CD4-positive, CD25-positive, alpha-beta regulatory T cell (primary cell): Measurements from ENCODE around the gene AURKAIP1. TPM values are rescaled to one million over a fixed set of nuclear protein-coding genes. Genes with fewer than 3 reads are reported as not detected.

ENCODE experiments used
- ATAC-seq, 2 donors: fragments of 150-1000 bp; cut with Tn5 transposase; one replicate each; pipeline ENCODE4 v1.10.0; 2021; ENCODE audit warnings: low read depth in 2 of 2, moderate number of reproducible peaks in 2 of 2, moderate library complexity in 1 of 2
- DNase-seq, 3 donors: peaks; one replicate each; pipeline versions ENCODE4 v3.0.0 to v3.0.0-alpha.2; 2012 to 2022; ENCODE audit warnings: mixed read lengths in 1 of 3
- H3K27ac ChIP-seq: one replicate; pipeline ENCODE4 v1.7.0; 2013; ENCODE audit warnings: mild to moderate bottlenecking, low read length; ENCODE audit not compliant: insufficient read depth, poor library complexity, severe bottlenecking
- H3K27me3 ChIP-seq: one replicate; pipeline ENCODE4 v1.7.0; 2013; ENCODE audit warnings: low read length; ENCODE audit not compliant: control insufficient read depth, insufficient read depth
- H3K36me3 ChIP-seq: one replicate; pipeline ENCODE4 v1.7.0; 2013; ENCODE audit warnings: mild to moderate bottlenecking, low read length, moderate library complexity; ENCODE audit not compliant: control insufficient read depth, insufficient read depth
- H3K4me1 ChIP-seq: 2 replicates; pipeline ENCODE4 v1.7.0; 2013; ENCODE audit warnings: mild to moderate bottlenecking, low read length; ENCODE audit not compliant: insufficient read depth, control insufficient read depth, poor library complexity, severe bottlenecking
- H3K4me3 ChIP-seq: one replicate; pipeline ENCODE4 v1.7.0; 2013; ENCODE audit warnings: low read depth, mild to moderate bottlenecking, low read length, moderate library complexity
- H3K9me3 ChIP-seq, 2 experiments: 1 replicate in 1 of 2; 2 replicates in 1 of 2; pipeline ENCODE4 v1.7.0; 2013; ENCODE audit warnings: low read length in 2 of 2, mild to moderate bottlenecking in 1 of 2, moderate library complexity in 1 of 2; ENCODE audit not compliant: control insufficient read depth in 2 of 2
- H3K27ac Mint-ChIP-seq, 3 donors: one replicate each; pipeline ENCODE4 v1.8.0; 2020 to 2022; ENCODE audit warnings: mild to moderate bottlenecking in 3 of 3, mixed read lengths in 3 of 3, moderate library complexity in 2 of 3
- H3K27me3 Mint-ChIP-seq: one replicate; pipeline ENCODE4 v1.8.0; 2022; ENCODE audit warnings: mild to moderate bottlenecking, mixed read lengths
- H3K36me3 Mint-ChIP-seq: one replicate; pipeline ENCODE4 v1.8.0; 2020; ENCODE audit warnings: mixed read lengths
- H3K4me1 Mint-ChIP-seq, 4 donors: one replicate each; pipeline ENCODE4 v1.8.0; 2020 to 2022; ENCODE audit warnings: mixed read lengths in 4 of 4, mild to moderate bottlenecking in 1 of 4
- H3K4me3 Mint-ChIP-seq, 4 donors: one replicate each; pipeline ENCODE4 v1.8.0; 2020 to 2022; ENCODE audit warnings: mild to moderate bottlenecking in 4 of 4, mixed read lengths in 4 of 4, moderate library complexity in 3 of 4
- H3K9me3 Mint-ChIP-seq, 7 donors: one replicate each; pipeline ENCODE4 v1.8.0; 2020 to 2022; ENCODE audit warnings: mixed read lengths in 7 of 7, mild to moderate bottlenecking in 3 of 7, moderate library complexity in 2 of 7
- polyA plus RNA-seq, 4 donors: library from polyadenylated mRNA; unstranded; fragments of 300-500 nt; fragmentation: Illumina TruSeq; gene quantifications; one replicate each; pipeline ENCODE4 v1.2.3, GENCODE V29; 2021
- total RNA-seq: library from RNA; stranded (reverse); gene quantifications from one replicate; pipeline ENCODE4 v1.2.3, GENCODE V29; 2022

Gene AURKAIP1
- total and polyA plus RNA-seq, 5 donors from 2014 or later, result 76.0 to 190 (median 153) TPM

DNA sequence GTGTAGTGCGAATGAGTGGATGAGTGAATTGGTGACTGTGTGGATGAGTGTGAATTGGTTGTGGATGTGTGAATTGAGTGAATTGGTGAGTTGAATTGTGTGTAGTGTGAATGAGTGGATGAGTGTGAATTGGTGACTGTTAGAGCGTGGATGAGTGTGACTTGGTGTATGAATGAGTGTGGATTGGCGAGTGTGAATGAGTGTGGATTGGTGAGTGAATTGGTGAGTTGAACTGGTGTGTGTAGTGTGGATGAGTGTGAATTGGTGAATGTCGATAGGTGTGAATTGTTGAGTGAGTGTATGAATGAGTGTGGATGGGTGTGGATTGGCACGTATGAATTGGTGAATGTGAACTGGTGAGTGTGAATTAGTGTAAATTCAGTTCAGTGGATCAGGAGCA lies 7.7 kb downstream of the AURKAIP1 start:
- no peak overlapping the region for H3K4me3 ChIP-seq
- Mint-ChIP-seq H3K4me1 (peaks cover 0 to 16% (median 0%) of the 10 kb centered on the region in 4 donors), H3K36me3 (no peaks in the 10 kb centered on the region), H3K27me3 (no peaks in the 10 kb centered on the region), H3K27ac (no peak overlapping the region), H3K9me3 (no peaks in the 10 kb centered on the region), H3K4me3 (no peak overlapping the region)
- DNase-seq, result peak in 1 of 3 donors; percentile 26
- no peaks in the 10 kb centered on the region for H3K36me3 ChIP-seq
- peaks cover 0 to 5% of the 10 kb centered on the region in 2 experiments for H3K9me3 ChIP-seq
- H3K27me3 ChIP-seq, result no peaks in the 10 kb centered on the region
- no peak for ATAC-seq
- H3K4me1 ChIP-seq, result peaks cover 17% of the 10 kb centered on the region
- no peak overlapping the region for H3K27ac ChIP-seq

DNA sequence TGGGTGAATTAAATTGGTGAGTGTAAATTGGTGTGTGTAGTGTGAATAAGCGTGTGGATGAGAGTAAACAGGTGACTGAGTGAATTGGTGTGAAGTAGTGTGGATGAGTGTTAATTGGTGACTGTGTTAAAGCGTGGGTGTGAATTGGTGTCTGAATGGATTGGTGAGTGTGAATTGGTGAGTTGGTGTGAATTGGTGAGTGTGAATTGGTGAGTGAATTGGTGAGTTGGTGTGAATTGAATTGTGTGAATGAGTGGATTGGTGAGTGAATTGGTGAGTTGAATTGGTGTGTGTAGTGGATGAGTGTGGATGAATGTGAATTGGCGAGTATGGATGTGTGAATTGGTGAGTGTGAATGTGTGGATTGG lies 8.3 kb downstream of the AURKAIP1 start:
- no peaks in the 10 kb centered on the region for H3K36me3 Mint-ChIP-seq
- no peaks in the 10 kb centered on the region for H3K9me3 Mint-ChIP-seq
- H3K4me3 Mint-ChIP-seq, result no peak overlapping the region
- H3K27me3 ChIP-seq, result no peaks in the 10 kb centered on the region
- peaks cover 0 to 12% (median 0%) of the 10 kb centered on the region in 4 donors for H3K4me1 Mint-ChIP-seq
- no peaks in the 10 kb centered on the region for H3K36me3 ChIP-seq
- DNase-seq, result no peak
- H3K4me1 ChIP-seq, result peaks cover 11% of the 10 kb centered on the region
- no peak overlapping the region for H3K27ac Mint-ChIP-seq
- H3K9me3 ChIP-seq, result peaks cover 0 to 5% of the 10 kb centered on the region in 2 experiments
- H3K27ac ChIP-seq, result no peak overlapping the region
- H3K27me3 Mint-ChIP-seq, result peaks cover 6% of the 10 kb centered on the region
- no peak for ATAC-seq
- H3K4me3 ChIP-seq, result no peak overlapping the region

DNA sequence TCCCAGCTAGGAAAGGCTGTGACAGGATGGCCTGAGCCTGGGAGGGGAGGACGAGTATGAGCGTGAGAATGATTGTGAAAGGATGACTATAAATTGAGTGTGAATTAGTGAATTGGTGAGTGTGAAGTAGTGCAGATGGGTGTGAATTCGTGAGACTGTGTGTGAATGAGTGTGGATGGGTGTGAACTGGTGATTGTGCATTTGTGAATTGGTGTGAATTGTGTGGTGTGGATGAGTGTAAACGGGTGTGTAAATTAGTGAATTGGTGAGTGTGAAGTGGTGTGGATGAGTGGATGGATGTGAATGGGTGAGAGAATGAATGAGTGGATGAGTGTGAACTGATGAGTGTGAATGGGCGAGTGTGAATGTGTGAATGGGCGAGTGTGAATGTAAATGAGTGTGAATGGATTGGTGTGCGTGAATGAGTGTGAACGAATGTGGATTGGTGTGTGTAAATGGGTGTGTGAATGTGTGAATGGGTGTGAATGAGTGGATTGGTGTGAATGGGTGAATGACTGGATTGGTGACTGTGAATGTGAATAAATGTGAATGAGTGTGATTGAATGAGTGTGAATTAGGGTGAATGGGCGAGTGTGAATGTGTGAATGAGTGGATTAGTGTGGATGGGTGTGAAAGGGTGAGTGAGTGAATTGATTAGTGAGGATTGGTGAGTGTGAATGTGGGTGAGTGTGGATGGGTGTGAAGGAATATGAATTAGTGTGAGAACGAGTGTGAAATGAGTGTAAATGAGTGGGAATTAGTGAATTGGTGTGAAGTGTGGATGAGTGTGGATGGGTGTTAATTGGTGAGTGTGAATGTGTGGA lies 8.9 kb downstream of the AURKAIP1 start:
- Mint-ChIP-seq H3K36me3 (no peaks in the 10 kb centered on the region), H3K9me3 (no peaks in the 10 kb centered on the region), H3K27ac (no peak overlapping the region), H3K4me3 (no peak overlapping the region), H3K4me1 (peaks cover 0 to 7% (median 0%) of the 10 kb centered on the region in 4 donors), H3K27me3 (peaks cover 6% of the 10 kb centered on the region)
- Histone ChIP-seq H3K4me3 (no peak overlapping the region), H3K27me3 (no peaks in the 10 kb centered on the region), H3K36me3 (no peaks in the 10 kb centered on the region), H3K27ac (no peak overlapping the region), H3K9me3 (peaks cover 0 to 5% of the 10 kb centered on the region in 2 experiments), H3K4me1 (peaks cover 5% of the 10 kb centered on the region)
- ATAC-seq (no peak), DNase-seq (no peak)

DNA sequence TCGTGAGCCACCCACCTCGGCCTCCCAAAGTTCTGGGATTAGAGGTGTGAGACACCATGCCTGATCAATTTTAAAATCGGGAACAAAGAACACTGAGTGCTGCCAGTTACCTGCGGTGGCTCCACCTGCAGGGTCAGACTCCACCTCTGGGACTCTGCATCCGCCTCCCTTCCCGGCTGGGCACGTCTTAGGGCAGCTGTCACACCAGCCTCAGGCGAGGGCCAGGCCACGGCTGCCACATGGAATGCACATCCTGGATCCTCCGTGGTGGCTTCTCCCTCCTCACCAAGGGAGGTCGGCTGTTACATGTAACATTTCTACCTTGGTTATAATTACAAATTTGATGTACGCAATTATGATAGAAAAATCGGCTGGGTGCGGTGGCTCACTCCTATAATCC lies 10.7 kb downstream of the AURKAIP1 start:
- Histone ChIP-seq H3K4me3 (no peak overlapping the region), H3K9me3 (peaks cover 0 to 5% of the 10 kb centered on the region in 2 experiments), H3K27me3 (no peaks in the 10 kb centered on the region), H3K27ac (no peak overlapping the region), H3K4me1 (no peaks in the 10 kb centered on the region), H3K36me3 (no peaks in the 10 kb centered on the region)
- no peak for DNase-seq
- H3K4me1 Mint-ChIP-seq, result peaks cover 0 to 2% (median under 1%) of the 10 kb centered on the region in 4 donors
- no peak overlapping the region for H3K4me3 Mint-ChIP-seq
- ATAC-seq, result no peak
- no peaks in the 10 kb centered on the region for H3K9me3 Mint-ChIP-seq
- no peaks in the 10 kb centered on the region for H3K36me3 Mint-ChIP-seq
- H3K27me3 Mint-ChIP-seq, result peaks cover 9% of the 10 kb centered on the region
- H3K27ac Mint-ChIP-seq, result no peak overlapping the region

DNA sequence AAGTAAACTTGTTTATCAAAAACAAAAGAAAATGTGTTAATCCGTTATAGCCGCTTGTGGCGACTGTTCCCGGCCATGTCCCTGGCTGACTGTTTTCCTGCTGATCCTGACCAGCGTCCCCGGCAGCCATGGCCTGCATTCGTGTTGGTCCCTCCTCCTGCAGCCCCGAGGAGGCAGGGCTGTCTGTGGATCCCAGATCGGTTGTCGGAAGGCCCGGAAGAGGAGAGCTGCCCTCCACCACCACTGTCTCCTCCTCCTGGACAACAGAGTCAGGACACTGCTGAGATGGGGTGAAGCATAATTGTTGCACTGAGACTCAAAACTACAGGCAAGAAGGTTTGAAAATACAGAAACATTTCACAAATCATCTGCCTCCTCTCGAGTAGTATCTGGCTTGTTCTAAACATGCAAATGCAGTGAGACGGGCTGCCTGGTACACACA lies 13.0 kb downstream of the AURKAIP1 start:
- DNase-seq (no peak), ATAC-seq (no peak)
- Histone ChIP-seq H3K4me1 (peaks cover 7% of the 10 kb centered on the region), H3K4me3 (no peak overlapping the region), H3K27me3 (no peaks in the 10 kb centered on the region), H3K9me3 (peaks cover 0 to under 1% of the 10 kb centered on the region in 2 experiments), H3K27ac (no peak overlapping the region), H3K36me3 (no peaks in the 10 kb centered on the region)
- Mint-ChIP-seq H3K4me1 (peaks cover 0 to 3% (median 1%) of the 10 kb centered on the region in 4 donors), H3K36me3 (no peaks in the 10 kb centered on the region), H3K27me3 (peaks cover 22% of the 10 kb centered on the region), H3K27ac (no peak overlapping the region), H3K9me3 (no peaks in the 10 kb centered on the region), H3K4me3 (peak overlapping the region in 1 of 4 donors; percentile 9)

DNA sequence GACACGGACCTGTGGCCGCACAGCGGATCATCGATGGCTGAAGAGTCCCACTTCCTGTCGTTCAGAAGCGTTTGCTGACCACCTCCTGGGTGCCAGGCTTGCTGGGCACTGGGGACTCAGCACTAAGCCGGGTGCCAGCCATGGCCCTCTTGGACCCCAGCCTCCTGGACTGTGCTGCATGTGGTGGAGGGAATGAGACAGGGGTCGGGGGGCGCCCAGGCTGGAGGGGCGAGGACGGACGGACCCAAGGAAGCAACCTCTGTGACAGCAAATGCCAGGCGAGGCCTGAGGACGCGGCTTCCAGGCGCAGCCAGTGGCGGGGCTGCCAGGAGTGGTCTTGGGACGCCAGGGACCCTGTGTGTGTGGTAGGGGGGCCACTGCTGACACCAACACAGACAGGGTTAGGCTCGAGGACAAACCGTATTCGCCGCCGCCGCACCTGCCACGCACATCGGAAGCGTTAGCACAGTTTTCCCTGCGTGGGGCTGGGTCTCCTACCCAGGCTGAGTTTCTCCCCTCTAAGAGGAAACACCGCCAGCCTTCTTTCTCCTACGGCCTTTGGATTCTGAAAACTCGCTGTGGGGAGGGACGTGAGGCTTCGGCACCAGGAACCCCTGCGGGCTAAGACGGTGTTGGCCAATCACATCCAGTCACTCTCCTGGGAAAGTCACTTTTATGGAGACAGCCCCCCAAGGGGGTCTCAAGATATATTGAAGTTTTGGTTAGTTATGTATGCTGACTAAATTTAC lies 13.6 kb downstream of the AURKAIP1 start:
- no peaks in the 10 kb centered on the region for H3K27me3 ChIP-seq
- H3K9me3 ChIP-seq, result no peaks in the 10 kb centered on the region
- H3K9me3 Mint-ChIP-seq, result no peaks in the 10 kb centered on the region
- H3K4me1 Mint-ChIP-seq, result peaks cover 0 to 3% (median 1%) of the 10 kb centered on the region in 4 donors
- H3K4me3 ChIP-seq, result no peak overlapping the region
- no peak overlapping the region for H3K27ac Mint-ChIP-seq
- no peak for ATAC-seq
- no peaks in the 10 kb centered on the region for H3K36me3 Mint-ChIP-seq
- H3K36me3 ChIP-seq, result no peaks in the 10 kb centered on the region
- H3K4me1 ChIP-seq, result peaks cover 7% of the 10 kb centered on the region
- H3K27ac ChIP-seq, result no peak overlapping the region
- H3K27me3 Mint-ChIP-seq, result peaks cover 22% of the 10 kb centered on the region
- DNase-seq, result no peak
- peak overlapping the region in 1 of 4 donors; percentile 0 for H3K4me3 Mint-ChIP-seq

DNA sequence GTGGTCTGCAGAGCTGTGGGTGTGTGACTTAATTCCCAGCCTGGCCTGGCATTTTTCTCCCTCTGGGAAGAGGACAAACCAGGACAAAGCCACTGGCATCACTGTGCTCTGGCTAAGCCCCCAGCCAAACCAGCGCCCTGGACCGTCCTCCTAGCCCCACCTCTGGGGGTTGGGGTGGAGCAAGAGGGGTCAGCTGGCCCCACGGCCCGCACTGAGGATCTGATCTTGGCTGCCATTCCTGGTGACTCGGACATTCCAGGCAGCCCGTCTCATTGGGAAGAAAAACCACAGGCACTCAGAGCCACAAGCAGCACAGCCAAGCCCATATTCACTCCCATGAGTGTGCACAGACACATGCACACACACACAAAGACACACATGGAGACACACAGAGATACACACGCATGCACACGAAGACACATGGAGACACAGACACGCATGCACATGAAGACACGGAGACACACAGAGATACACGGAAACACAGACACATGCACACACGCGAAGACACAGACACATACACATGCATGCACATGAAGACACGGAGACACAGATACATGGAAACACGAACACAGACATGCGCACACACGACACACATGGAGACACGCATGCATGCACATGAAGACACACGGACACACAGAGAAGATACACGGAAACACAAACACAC lies 14.4 kb downstream of the AURKAIP1 start:
- H3K27me3 ChIP-seq, result no peaks in the 10 kb centered on the region

More for the DNA sequence above, 14.4 kb downstream of the AURKAIP1 start:
- Histone ChIP-seq H3K4me3 (no peak overlapping the region), H3K27ac (no peak overlapping the region), H3K4me1 (peaks cover 8% of the 10 kb centered on the region), H3K36me3 (no peaks in the 10 kb centered on the region), H3K9me3 (no peaks in the 10 kb centered on the region)
- H3K36me3 Mint-ChIP-seq, result no peaks in the 10 kb centered on the region
- peaks cover 0 to 3% (median 1%) of the 10 kb centered on the region in 4 donors for H3K4me1 Mint-ChIP-seq
- peaks cover 22% of the 10 kb centered on the region for H3K27me3 Mint-ChIP-seq
- H3K27ac Mint-ChIP-seq, result no peak overlapping the region
- ATAC-seq (no peak), DNase-seq (no peak)
- peak overlapping the region in 1 of 4 donors; percentile 0 for H3K4me3 Mint-ChIP-seq
- H3K9me3 Mint-ChIP-seq, result no peaks in the 10 kb centered on the region
